ENCODE measurements around the gene MAST2.

Gene MAST2

DNA sequence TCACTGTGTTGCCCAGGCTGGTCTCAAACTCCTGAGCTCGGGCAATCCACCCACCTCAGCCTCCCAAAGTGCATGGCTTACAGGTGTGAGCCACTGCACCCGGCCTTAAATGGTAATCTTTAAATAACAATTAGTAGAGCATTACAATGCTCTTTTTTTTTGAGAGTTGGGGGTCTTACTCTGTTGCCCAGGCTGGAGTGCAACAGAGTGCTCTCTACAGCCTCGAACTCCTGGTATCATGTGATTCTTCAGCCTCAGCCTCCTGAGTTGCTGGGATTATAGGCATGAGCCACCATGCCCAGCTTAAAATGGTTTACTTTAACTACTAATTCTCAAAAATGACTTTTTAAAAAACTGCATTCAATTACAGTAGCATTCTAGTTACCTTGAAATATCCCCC is 276.8 kb downstream of the MAST2 start:
- Histone ChIP-seq H3K36me3 (ENCODE audit: insufficient read depth, low read length) (peaks cover 76% of the 10 kb centered on the region), H3K4me1 (ENCODE audit: insufficient read depth, low read length) (no peaks in the 10 kb centered on the region), H3K27me3 (ENCODE audit: insufficient read depth, low read length) (no peaks in the 10 kb centered on the region), H3K9me3 (ENCODE audit: low read length) (no peaks in the 10 kb centered on the region), H2AFZ (ENCODE audit: low read depth, low read length) (no peak overlapping the region), H3K4me3 (ENCODE audit: low read length) (no peak overlapping the region)

GRCh38 chr1:46081206-46081605 is 277.8 kb downstream of the MAST2 start:
- H3K36me3 ChIP-seq (ENCODE audit: insufficient read depth, low read length) = peaks cover 69% of the 10 kb centered on the region

DNA sequence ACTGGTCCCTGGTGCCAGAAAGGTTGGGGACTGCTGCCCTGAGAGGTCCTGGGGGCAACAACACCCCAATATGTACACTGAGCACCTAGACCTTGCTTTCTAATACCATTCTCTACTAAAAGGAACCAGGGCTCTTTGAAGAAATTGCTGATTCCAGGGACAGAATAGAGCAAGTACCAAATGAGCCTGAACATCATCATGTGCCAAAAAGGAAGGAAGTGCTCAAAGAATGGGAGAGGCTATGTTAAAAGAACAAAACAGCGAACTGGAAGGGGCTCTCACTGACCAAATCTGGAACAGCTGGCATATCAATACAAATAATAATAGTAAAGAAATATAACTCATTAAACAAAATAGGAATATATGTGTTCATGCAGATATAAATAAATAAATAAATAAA is 278.2 kb downstream of the MAST2 start:
- no peak overlapping the region for H2AFZ ChIP-seq (ENCODE audit: low read depth, low read length)
- no peaks in the 10 kb centered on the region for H3K9me3 ChIP-seq (ENCODE audit: low read length)
- H3K27me3 ChIP-seq (ENCODE audit: insufficient read depth, low read length) = no peaks in the 10 kb centered on the region
- H3K4me1 ChIP-seq (ENCODE audit: insufficient read depth, low read length) = no peaks in the 10 kb centered on the region
- H3K4me3 ChIP-seq (ENCODE audit: low read length) = no peak overlapping the region
- H3K36me3 ChIP-seq (ENCODE audit: insufficient read depth, low read length) = peaks cover 67% of the 10 kb centered on the region

More at GRCh38 chr1:46081206-46081605, 277.8 kb downstream of the MAST2 start:
- Histone ChIP-seq H3K4me3 (ENCODE audit: low read length) (no peak overlapping the region), H3K4me1 (ENCODE audit: insufficient read depth, low read length) (no peaks in the 10 kb centered on the region), H2AFZ (ENCODE audit: low read depth, low read length) (no peak overlapping the region), H3K27me3 (ENCODE audit: insufficient read depth, low read length) (no peaks in the 10 kb centered on the region), H3K9me3 (ENCODE audit: low read length) (no peaks in the 10 kb centered on the region)

- no peaks in the 10 kb centered on the region for H3K4me1 ChIP-seq (ENCODE audit: insufficient read depth, low read length)
- H3K27me3 ChIP-seq (ENCODE audit: insufficient read depth, low read length) = no peaks in the 10 kb centered on the region
- H3K4me3 ChIP-seq (ENCODE audit: low read length) = no peak overlapping the region
- H3K9me3 ChIP-seq (ENCODE audit: low read length) = no peaks in the 10 kb centered on the region
- no peak overlapping the region for H2AFZ ChIP-seq (ENCODE audit: low read depth, low read length)
- peaks cover 51% of the 10 kb centered on the region for H3K36me3 ChIP-seq (ENCODE audit: insufficient read depth, low read length)
Observed at GRCh38 chr1:46083579-46083978, 280.2 kb downstream of the MAST2 start.

DNA sequence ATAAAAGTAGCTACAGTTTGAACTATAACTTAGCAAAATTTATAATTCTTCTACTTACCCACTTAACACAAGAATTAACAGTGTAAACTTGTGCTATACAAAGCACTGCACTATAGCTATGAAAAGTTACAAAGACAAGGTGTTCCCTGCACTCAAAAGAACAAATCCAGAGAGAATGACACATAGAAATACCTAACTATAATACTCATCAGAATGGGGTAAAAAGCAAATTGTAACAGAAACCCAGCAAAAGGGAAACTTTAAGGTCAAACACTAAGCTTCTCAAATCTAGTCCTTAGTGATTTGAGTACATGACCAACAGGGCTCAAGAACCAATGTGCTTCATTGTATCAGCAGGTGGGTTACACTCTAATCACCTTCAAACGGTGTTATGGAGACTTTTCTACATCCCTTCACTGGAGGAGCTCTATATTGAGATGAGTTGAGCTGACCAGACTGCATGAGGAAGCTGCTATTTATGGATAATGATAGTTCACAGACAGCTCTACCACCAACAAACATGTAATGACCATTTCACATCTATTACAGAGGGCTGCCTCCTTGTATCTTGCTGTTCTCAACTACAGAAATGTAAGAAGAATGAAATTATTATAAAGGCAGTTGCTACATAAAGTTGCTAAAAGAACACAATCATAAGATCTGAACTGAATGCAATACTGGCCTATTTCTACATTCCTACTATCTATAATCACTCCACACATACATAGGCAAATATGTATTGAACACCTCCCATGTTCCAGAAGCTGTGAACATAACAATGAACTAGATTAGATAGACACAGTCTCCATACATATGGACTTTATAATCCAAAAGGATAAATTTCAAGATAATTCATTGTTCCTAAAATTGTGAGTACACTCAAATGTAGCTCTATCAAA is 281.4 kb downstream of the MAST2 start:
- H3K27me3 ChIP-seq (ENCODE audit: insufficient read depth, low read length) = no peaks in the 10 kb centered on the region
- H3K36me3 ChIP-seq (ENCODE audit: insufficient read depth, low read length) = peaks cover 47% of the 10 kb centered on the region
- H2AFZ ChIP-seq (ENCODE audit: low read depth, low read length) = no peak overlapping the region
- H3K4me3 ChIP-seq (ENCODE audit: low read length) = no peak overlapping the region
- no peaks in the 10 kb centered on the region for H3K9me3 ChIP-seq (ENCODE audit: low read length)
- no peaks in the 10 kb centered on the region for H3K4me1 ChIP-seq (ENCODE audit: insufficient read depth, low read length)

All from neuron (in vitro differentiated cells).